Measurements from ENCODE around the gene MSI2.
"Not testable (repeated sequence)": the region's sequence is repeated elsewhere in the genome, so short reads cannot be mapped to it uniquely, and the experiment has no call there.

MSI2 gene

DNA sequence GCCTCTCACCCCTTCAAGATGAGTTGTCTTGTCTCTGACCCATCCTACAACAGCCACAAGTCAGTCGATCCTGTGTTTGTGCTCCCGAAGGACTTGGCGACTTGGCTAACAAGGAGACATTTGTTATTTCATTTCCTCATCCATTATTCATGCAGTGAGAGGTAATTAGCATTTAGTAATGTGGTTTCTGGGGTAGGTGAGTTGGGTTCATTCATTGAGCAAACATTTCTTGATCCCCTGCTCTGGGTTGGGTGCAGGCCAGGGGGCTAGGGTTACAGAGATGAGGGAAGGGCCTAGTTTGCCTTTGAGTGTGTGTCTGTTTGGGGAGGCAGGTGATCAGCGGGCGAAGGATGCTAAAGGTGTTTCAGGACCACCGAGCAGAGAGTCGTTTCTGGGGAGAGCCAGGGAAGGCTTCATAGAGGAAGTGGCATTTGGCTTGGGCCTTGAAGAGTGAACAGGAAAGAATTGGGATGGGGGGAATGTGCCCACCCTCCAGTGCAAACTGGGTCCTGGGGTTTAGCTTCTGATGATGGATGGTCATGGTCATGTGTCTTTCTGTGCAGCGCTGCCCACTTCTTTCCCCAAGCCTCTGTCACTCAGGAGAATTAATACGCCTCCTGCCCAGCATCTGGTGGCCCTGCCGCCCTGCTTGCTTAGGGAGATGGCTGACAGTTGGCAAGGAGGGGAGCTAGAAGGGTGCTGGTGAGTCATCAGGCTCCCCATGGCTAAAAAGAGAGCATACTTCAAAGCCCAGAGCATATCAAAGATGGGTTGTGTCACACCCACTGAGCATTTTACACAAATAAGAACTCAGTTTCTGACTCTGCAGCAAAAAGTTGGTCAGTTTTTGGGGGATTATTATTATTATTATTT is 38.5 kb downstream of the MSI2 start:
- no peak for FAIRE-seq

DNA sequence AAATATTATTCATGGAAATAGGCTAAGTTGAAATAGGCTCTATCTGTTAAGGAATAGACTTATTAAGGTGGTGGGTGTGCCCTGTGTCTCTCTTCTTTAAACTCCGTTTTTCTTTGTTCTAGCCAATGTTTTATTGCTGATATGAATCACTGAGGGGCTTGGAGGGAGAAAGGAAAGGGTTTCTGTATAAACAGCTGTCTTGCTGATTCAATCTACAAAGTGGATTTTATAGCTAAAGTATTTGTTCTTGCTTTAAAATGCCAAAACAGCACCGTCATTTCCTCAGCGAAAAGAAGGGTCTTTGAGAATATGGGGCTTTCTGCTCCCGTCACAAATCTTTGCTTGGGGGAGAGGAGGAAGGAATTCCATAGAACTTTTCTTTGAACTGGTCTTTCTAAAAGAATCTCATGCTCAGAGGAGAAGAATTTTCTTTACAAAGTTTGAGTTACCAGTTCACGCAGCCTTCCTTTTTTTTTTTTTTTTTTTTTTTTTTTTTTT is 39.3 kb downstream of the MSI2 start:
- FAIRE-seq = no peak

DNA sequence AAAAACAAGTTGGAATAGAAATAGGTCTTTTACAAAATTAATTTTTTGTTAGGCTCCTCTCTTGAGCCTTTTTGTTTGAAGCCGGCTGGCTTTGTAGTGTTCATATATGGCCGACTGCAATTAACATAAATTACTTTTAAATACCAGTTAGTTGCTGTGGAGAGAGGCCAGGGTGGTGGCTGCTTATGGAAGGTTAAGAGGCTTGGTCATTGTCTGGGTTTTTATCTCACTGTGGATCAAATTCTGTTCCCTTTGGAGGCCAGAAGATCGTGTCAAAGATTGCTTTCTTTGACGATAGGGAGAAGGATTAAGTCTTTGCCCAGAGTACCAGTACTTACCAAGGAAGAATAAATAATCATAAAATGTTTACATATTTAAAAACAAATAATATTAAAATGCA is 39.9 kb downstream of the MSI2 start:
- FAIRE-seq = no peak

- no peak for FAIRE-seq
Measured at GRCh38 chr17:57299176-57299575, 42.9 kb downstream of the MSI2 start.

DNA sequence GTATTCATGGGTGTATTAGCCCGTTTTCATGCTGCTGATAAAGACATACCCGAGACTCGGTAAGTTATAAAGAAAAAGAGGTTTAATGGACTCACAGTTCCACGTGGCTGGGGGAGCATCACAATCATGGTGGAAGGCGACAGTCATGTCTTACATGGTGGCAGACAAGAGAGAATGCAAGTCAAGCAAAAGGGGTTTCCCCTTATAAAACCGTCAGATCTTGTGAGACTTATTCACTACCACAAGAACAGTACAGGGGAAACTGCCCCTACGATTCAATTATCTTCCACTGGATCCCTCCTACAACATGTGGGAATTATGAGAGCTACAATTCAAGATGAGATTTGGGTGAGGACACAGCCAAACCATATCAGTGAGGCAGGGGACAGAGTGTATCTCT is 44.3 kb downstream of the MSI2 start:
- not testable (repeated sequence) for FAIRE-seq

DNA sequence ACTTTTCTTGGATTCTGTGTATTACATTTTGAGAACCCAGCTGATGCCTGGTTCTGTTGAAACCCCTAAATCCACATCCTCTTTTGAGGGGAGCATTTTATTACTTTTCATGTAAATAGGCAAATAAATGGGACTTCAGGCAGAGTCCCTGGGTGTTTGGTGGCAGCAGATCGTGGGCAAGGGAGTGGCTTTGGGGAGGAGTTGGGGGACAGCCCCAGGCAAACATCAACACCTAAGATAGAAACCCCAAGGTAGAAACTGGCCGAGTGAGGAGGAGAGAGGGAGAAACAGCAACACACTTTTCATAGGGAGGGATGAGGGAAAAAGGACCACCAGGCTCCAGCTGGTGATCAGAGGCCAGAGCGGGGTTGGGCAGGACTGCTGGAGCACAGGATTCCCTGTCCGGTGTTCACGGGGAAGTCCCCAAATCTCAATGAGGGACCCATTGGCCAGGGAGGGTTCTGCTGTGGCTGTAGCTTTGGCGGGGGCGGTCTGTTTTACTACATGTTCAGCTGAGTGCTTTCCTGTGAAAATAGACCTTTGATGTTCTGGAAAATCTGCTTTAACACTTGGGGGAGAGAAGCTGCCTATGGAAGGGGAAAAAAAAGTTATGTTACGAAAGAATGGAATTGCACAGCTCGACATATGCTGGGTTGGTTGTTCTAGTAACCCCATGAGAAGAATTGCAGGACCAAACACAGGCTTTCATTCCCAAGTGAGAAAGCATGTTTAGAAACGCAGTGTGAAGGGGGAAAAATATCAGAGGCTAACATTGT is 46.6 kb downstream of the MSI2 start:
- FAIRE-seq = no peak

DNA sequence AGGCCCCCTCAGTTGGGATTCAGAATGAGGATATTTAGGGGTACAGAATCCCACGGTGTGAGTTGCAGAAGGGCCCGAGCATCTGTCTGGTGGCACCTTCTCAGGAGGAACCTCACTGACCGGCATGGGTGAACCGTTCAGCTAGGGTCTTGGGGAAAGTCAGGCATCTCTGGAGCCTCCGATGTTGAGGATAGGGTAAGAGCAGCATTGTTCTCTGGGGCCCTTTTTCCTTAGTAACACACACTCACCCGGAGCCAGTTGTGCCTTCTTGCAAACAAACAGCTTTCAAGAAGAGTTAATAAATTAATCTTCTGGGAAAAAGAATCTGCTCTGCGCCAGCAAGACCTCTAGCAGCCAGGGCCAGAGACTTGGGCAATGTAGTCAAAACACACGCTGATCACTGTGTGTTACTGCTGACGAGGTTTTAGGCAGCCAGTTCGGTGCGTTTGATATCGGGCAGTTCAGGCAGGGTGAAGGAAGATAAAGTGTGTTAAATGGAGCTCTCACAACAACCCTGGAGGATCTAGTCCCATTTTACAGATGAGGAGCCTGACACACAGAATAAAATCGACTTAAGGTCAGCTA is 48.9 kb downstream of the MSI2 start:
- no peak for FAIRE-seq

- no peak for FAIRE-seq
Measured at GRCh38 chr17:57305908-57306504, 49.7 kb downstream of the MSI2 start.

GRCh38 chr17:57308543-57309186 is 52.3 kb downstream of the MSI2 start:
- FAIRE-seq = no peak

DNA sequence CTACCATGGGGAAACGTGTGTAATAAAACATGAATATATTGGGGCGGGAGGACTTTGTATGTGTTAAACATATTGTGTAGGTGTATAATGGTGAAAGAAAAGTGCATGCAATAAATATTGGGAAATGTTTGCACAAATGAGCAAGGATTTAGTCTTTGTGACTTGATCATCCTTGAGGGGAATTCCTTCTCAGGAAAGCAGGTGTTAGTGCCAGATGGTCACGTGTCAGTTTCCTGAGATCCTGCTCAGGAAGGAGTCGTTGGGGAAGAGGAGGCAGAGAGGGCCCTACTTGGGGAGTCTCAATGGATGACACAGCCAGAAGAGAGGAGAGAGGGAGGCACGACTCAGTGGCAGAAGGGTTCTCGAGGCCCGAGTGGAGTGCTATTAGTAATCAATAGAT is 53.2 kb downstream of the MSI2 start:
- no peak for FAIRE-seq

DNA sequence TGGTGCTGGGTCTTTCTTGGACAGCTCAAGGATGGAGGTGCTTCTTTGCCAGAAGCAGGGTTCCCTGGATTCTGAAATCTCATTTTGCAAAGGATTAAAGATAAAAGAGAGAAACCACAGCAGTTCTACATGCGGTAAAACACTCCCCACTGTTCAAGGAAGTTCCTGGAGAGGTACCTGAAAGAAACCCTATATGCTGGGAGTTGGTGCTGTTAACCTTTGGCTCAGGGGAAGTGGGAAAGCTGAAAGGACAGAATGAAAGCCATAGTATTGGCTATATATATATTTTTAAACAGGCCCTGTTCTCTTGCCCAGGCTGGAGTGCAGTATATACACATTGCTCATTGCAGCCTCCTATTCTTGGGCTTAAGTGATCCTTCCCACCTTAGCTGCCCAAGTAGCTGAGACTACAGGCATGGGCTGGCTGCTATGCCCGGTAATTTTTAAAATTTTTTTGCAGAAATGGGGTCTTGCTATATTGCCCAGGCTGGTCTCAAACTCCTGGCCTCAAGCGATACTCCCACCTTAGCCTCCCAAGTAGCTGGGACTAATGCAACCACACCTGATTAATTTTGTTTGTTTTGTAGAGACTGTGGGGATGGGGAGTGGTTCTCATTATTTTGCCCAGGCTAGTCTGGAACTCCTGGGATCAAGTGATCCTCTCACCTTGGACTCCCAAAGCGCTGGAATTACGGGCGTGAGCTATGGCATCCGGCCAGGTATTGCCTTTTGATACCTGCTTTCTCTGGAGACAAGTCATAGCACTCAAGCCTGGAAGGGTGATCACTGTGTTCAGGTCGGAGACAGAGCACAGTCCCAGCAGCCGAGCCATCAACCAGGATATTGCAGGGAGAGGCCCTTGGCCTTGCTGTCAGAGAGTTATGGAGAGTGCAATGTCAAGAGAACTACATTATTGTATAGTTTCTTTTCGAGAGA is 55.2 kb downstream of the MSI2 start:
- no peak for FAIRE-seq

DNA sequence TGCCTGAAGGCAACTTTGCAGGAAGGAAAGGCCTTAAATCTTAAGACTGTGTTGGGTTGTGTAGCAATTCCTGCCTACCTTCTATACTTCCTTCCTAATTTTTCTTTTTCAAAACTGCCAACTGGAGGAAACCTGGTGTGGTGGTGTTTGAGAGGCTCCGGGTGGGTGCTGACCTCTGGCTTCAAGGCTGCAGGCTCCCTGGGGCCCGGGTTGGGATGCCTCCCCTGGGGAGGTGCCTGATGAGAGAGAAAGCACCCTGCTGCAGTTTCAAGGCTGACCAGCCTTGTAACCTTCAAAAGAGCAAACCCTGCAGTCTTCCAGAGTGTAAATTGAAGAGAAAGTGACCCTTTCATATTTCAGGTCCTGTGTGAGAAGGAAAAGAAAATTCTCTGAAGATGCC is 55.9 kb downstream of the MSI2 start:
- FAIRE-seq = no peak

DNA sequence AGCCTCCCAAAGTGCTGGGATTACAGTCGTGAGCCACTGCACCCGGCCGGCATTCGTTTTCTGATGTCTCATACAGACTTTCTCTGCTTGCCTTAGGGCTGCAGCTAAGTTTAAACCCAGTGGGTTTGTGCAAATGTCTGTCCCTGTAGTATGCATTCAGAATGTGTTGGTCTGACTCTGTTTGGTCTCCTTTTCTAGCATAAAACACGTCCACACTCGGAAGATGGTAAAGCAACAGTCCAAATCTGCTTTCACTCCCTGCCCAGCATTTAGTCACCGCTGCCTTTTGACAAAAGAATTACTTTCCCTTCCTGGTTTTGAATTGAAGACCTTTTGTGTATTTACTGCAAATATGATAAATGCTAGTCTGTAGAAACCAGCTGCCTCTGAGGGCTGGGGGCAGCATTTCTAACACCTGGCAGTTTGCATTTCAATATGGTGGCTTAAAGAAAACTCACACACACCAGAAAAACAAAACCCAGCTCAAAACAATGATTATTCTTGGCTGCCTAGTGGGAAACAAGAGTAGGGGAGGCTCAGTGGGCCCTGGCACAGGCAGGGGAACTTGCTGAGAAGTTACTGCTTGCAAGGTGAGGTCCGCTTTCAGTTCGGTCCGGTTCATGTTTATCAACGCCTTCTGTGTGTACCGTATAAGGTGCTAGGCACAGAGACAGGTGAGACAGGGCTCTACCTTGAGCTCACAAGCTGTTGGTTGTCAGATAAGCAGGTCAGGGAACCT is 56.9 kb downstream of the MSI2 start:
- no peak for FAIRE-seq

- FAIRE-seq = no peak
Measured at GRCh38 chr17:57315061-57316015, 59.0 kb downstream of the MSI2 start.

GRCh38 chr17:57316361-57316760 is 60.0 kb downstream of the MSI2 start:
- FAIRE-seq = no peak

DNA sequence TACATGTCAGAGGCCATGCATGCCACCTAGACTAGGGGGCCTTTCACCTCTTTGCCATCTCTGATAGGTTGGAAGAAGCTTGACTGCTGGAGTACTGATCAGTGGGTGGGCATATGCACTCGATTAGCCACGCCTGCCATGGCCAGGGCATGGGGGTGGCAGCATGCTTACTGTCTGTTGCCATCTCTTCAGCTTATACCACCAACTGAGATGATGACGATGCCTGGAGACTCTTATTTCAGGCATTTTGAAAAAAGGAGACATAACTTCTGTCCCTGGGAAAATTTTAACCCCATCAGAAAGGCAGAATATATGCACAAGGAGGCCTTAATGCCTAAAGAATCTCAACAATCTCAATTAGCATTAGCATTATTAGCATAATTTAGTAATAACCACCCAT is 60.8 kb downstream of the MSI2 start:
- FAIRE-seq = no peak

- FAIRE-seq = no peak
Measured at GRCh38 chr17:57318913-57319312, 62.6 kb downstream of the MSI2 start.

- no peak for FAIRE-seq
Measured at GRCh38 chr17:57319806-57320205, 63.5 kb downstream of the MSI2 start.

GRCh38 chr17:57323391-57323790 is 67.1 kb downstream of the MSI2 start:
- no peak for FAIRE-seq

GRCh38 chr17:57324060-57324459 is 67.7 kb downstream of the MSI2 start:
- FAIRE-seq = no peak
